GM19455 (cell line): Measurements from ENCODE around the gene TMEM255A.

Experiments
- ATAC-seq: cut with Tn5 transposase; IDR thresholded peaks from one replicate; pipeline ENCODE4 v1.9.1; 2021; ENCODE audit not compliant: unreplicated experiment

Gene TMEM255A

GRCh38 chrX:120308558-120308957 lies 2.7 kb downstream of the TMEM255A start:
- ATAC-seq: no peak

GRCh38 chrX:120306630-120307029 lies 4.6 kb downstream of the TMEM255A start:
- ATAC-seq: no peak

GRCh38 chrX:120305531-120306141 lies 5.6 kb downstream of the TMEM255A start:
- ATAC-seq: no peak

- no peak for ATAC-seq
These were observed 7.0 kb downstream of the TMEM255A start for GRCh38 chrX:120304256-120304655.

GRCh38 chrX:120302434-120302833 lies 8.8 kb downstream of the TMEM255A start:
- ATAC-seq: peak; percentile 96

- ATAC-seq: peak; percentile 15
These were observed 9.3 kb downstream of the TMEM255A start for GRCh38 chrX:120301960-120302359.

GRCh38 chrX:120301497-120301896 lies 9.8 kb downstream of the TMEM255A start:
- ATAC-seq: no peak

- ATAC-seq: no peak
These were observed 11.3 kb downstream of the TMEM255A start for GRCh38 chrX:120299928-120300327.

- no peak for ATAC-seq
These were observed 13.3 kb downstream of the TMEM255A start for GRCh38 chrX:120297923-120298322.

- no peak for ATAC-seq
These were observed 16.6 kb downstream of the TMEM255A start for GRCh38 chrX:120294651-120295050.

- ATAC-seq: no peak
These were observed 18.2 kb downstream of the TMEM255A start for GRCh38 chrX:120293015-120293414.

GRCh38 chrX:120291211-120291610 lies 20.1 kb downstream of the TMEM255A start:
- ATAC-seq: no peak

GRCh38 chrX:120290107-120290506 lies 21.2 kb downstream of the TMEM255A start:
- no peak for ATAC-seq

- peak; percentile 60 for ATAC-seq
These were observed 23.6 kb downstream of the TMEM255A start for GRCh38 chrX:120287513-120288112.

GRCh38 chrX:120286733-120287512 lies 24.3 kb downstream of the TMEM255A start:
- ATAC-seq: peak; percentile 44

- ATAC-seq: no peak
These were observed 28.6 kb downstream of the TMEM255A start for GRCh38 chrX:120282697-120283096.

GRCh38 chrX:120281761-120282160 lies 29.5 kb downstream of the TMEM255A start:
- ATAC-seq: no peak

GRCh38 chrX:120281021-120281624 lies 30.1 kb downstream of the TMEM255A start:
- ATAC-seq: no peak

- ATAC-seq: no peak
These were observed 36.3 kb downstream of the TMEM255A start for GRCh38 chrX:120274958-120275357.

GRCh38 chrX:120274145-120274544 lies 37.1 kb downstream of the TMEM255A start:
- ATAC-seq: no peak

GRCh38 chrX:120271218-120271617 lies 40.0 kb downstream of the TMEM255A start:
- no peak for ATAC-seq

GRCh38 chrX:120270567-120270966 lies 40.7 kb downstream of the TMEM255A start:
- no peak for ATAC-seq
